ENCODE results near the gene COX20. TPM values are rescaled to one million over a fixed set of nuclear protein-coding genes. Genes with fewer than 3 reads are reported as not detected.
"Not testable (repeated sequence)": the region's sequence is repeated elsewhere in the genome, so short reads cannot be mapped to it uniquely, and the experiment has no call there.

COX20 gene
- total RNA-seq, 4 donors from 2014 or later, result 81.7 to 120 (median 96.0) TPM

DNA sequence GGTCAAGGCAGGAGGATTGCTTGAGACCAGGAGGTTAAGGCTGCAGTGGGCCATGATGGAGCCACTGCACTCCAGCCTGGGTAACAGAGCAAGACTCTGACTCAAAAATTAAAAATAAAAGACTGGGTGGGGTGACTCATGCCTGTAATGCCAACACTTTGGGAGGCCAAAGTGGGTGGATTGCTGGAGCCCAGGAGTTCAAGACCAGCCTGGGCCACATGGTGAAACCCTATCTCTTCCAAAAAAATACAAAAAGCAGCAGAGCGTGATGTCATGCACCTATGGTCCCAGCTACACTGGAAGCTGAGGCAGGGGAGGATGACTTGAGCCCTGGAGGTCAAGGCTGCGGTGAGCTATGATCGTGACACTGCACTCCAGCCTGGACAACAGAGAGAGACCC, 44.4 kb upstream of the COX20 start:
- H3K27me3 ChIP-seq, result no peaks in the 10 kb centered on the region
- no peaks in the 10 kb centered on the region for H3K9me3 ChIP-seq
- H3K36me3 ChIP-seq, result no peaks in the 10 kb centered on the region
- no peak for TF ChIP-seq POLR2A (IDR thresholded peaks at IDR 0.05)
- no peak for TF ChIP-seq EP300 (IDR thresholded peaks at IDR 0.05)
- no peak for TF ChIP-seq POLR2AphosphoS5 (IDR thresholded peaks at IDR 0.05)
- TF ChIP-seq CTCF (IDR thresholded peaks at IDR 0.05), result no peak
- whole genome bisulfite sequencing, 2 donors (ENCODE audit: low coverage in 1 of 2), result 80 to 87% methylated on average over 1 to 2 of the region's 3 CpGs
- H3K4me3 ChIP-seq, result no peak overlapping the region
- ATAC-seq, result no peak
- no peak overlapping the region for H3K27ac ChIP-seq
- H3K4me1 ChIP-seq, result peaks cover 0 to 6% (median 0%) of the 10 kb centered on the region in 3 donors

GRCh38 chr1:244792188-244792850, 43.1 kb upstream of the COX20 start:
- H3K27ac ChIP-seq, result peak overlapping the region in 1 of 4 donors; percentile 41
- H3K4me3 ChIP-seq, result no peak overlapping the region
- no peak for TF ChIP-seq EP300 (IDR thresholded peaks at IDR 0.05)
- TF ChIP-seq CTCF (IDR thresholded peaks at IDR 0.05), result no peak
- TF ChIP-seq POLR2A (IDR thresholded peaks at IDR 0.05), result no peak
- no peak for TF ChIP-seq POLR2AphosphoS5 (IDR thresholded peaks at IDR 0.05)
- no peak for ATAC-seq
- 40 to 42% methylated on average over 2 to 5 of the region's 5 CpGs for WGBS, 2 donors (ENCODE audit: low coverage in 1 of 2)
- H3K27me3 ChIP-seq, result no peaks in the 10 kb centered on the region
- H3K9me3 ChIP-seq, result no peaks in the 10 kb centered on the region
- peaks cover 0 to 6% (median 0%) of the 10 kb centered on the region in 3 donors for H3K4me1 ChIP-seq
- no peaks in the 10 kb centered on the region for H3K36me3 ChIP-seq

DNA sequence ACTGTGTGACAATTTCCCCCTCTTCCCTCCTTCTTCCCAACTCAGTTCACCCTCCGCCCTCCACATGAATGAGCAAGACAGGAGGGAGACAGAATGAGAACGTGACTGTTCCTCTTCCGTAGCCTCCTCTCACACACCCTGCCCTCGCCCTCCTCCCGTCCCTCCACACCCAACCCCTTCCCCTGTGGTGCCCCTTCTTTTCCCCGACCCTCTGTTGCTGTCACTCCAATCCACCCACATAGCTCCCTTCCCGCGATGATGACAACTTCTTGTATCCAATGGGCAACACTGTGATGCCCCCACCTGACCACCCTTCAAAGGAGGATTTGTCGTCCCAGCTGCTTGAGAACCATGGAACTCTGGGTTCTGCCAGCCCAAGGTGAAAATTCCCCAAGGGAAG, 41.4 kb upstream of the COX20 start:
- Histone ChIP-seq H3K36me3 (no peaks in the 10 kb centered on the region), H3K4me1 (peaks cover 0 to 6% (median 0%) of the 10 kb centered on the region in 3 donors), H3K9me3 (no peaks in the 10 kb centered on the region), H3K4me3 (no peak overlapping the region), H3K27ac (no peak overlapping the region), H3K27me3 (no peaks in the 10 kb centered on the region)
- WGBS, 2 donors (ENCODE audit: low coverage in 1 of 2), result 84 to 93% methylated on average over 2 to 4 of the region's 9 CpGs
- TF ChIP-seq POLR2A (IDR thresholded peaks at IDR 0.05), result no peak
- no peak for TF ChIP-seq POLR2AphosphoS5 (IDR thresholded peaks at IDR 0.05)
- no peak for TF ChIP-seq EP300 (IDR thresholded peaks at IDR 0.05)
- TF ChIP-seq CTCF (IDR thresholded peaks at IDR 0.05), result no peak
- ATAC-seq, result no peak

DNA sequence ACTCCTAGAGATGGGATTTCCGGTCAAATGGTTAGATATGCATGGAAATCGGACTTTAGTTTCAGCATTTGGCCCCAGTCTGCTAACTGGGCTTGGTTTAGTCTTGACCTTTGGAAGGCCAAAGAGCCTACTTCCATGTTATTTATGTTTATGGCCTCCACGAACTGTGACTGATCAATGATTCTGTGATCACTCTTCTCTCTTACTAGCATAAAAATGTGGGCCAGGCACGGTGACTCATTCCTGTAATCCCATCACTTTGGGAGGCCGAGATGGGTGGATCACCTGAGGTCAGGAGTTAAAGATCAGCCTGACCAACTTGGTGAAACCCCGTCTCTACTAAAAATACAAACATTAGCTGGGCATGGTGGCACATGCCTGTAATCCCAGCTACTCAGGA, 40.9 kb upstream of the COX20 start:
- not testable (repeated sequence) for ATAC-seq, H3K36me3 ChIP-seq, H3K27me3 ChIP-seq, H3K4me1 ChIP-seq, H3K4me3 ChIP-seq, H3K27ac ChIP-seq, H3K9me3 ChIP-seq
- WGBS, 2 donors (ENCODE audit: low coverage in 1 of 2), result 81% methylated on average over 4 of the region's 6 CpGs; no CpG with 5 or more reads in 1 of the 2 donors

DNA sequence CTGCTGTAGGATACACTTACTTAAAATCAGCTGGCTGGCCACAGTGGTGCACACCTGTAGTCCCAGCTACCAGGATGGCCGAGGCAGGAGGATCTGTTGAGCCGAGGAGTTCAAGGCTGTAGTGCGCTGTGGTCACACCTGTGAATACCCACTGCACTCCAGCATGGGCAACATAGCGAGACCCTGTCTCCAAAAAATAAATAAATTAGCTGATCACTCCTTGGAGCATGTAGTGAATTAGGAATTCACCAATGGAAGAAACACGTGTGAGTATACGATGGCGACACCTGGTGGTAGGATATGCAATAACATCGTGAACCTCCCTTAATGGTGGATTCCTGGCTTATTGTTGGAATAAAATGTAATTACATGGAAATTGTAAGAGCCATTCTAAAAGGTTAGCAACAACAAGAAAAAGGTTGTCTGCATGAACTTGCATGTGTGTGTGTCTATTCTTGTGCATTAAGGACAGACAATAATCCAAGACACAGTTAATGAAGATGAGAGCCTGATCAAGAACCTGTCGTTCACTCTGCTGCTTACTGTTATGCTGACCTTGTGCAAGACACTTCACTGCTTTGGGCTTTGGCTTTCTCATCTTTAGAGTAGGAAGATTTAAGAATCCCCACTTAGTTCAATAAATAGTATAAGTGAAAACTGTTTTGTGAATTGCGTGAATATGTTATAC, 38.6 kb upstream of the COX20 start:
- H3K27ac ChIP-seq, result no peak overlapping the region
- WGBS, 2 donors (ENCODE audit: low coverage in 1 of 2), result 27 to 38% methylated on average over 7 of the region's 10 CpGs
- peak; percentile 57 for ATAC-seq
- peaks cover 0 to 6% (median 0%) of the 10 kb centered on the region in 3 donors for H3K4me1 ChIP-seq
- H3K36me3 ChIP-seq, result no peaks in the 10 kb centered on the region
- H3K9me3 ChIP-seq, result no peaks in the 10 kb centered on the region
- TF ChIP-seq CTCF (IDR thresholded peaks at IDR 0.05) (peak; percentile 85 to 93 (median 90)), EP300 (IDR thresholded peaks at IDR 0.05) (no peak)
- H3K27me3 ChIP-seq, result no peaks in the 10 kb centered on the region
- H3K4me3 ChIP-seq, result no peak overlapping the region

Data from gastroesophageal sphincter (tissue), 4 donors.